GM12873 (cell line): Measurements from ENCODE around the gene RRP12.

Experiments used
- CTCF ChIP-seq: IDR thresholded peaks from 2 replicates; pipeline ENCODE4 v1.5.1; 2012; ENCODE audit warnings: low read depth, mild to moderate bottlenecking, moderate library complexity, low read length, control low read depth; ENCODE audit not compliant: insufficient read depth; ENCODE audit errors: missing control alignments

The RRP12 gene

GRCh38 chr10:97336942-97337831 is 64.0 kb downstream of the RRP12 start:
- TF ChIP-seq CTCF = no peak

GRCh38 chr10:97336446-97336845 is 64.7 kb downstream of the RRP12 start:
- TF ChIP-seq CTCF = no peak

GRCh38 chr10:97336006-97336405 is 65.1 kb downstream of the RRP12 start:
- TF ChIP-seq CTCF = no peak

DNA sequence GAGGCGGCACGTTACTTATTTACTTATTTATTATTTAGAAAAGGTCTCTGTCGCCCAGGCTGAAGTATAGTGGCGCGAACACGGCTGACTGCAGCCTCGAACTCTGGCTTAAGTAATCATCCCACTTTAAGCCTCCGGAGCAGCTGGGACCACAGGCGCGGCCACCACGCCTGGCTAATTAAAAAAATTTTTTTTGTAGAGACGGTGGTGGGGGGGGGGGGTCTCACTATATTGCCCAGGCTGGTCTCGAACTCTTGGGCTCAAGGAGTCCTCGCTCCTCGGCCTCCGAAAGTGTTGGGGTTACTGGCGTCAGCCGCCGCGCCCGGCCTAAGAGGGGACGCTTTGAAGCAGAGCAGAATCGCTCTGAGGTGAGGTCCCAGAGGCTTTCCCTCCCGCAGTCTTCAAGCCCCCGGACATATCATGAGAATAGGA is 65.9 kb downstream of the RRP12 start:
- no peak for TF ChIP-seq CTCF

GRCh38 chr10:97334370-97335175 is 66.6 kb downstream of the RRP12 start, which contains the start of gene FRAT2:
FRAT2 (minus strand) TSS chr10:97334729; CDS start chr10:97334572, 157 bp downstream.
- no peak for TF ChIP-seq CTCF

DNA sequence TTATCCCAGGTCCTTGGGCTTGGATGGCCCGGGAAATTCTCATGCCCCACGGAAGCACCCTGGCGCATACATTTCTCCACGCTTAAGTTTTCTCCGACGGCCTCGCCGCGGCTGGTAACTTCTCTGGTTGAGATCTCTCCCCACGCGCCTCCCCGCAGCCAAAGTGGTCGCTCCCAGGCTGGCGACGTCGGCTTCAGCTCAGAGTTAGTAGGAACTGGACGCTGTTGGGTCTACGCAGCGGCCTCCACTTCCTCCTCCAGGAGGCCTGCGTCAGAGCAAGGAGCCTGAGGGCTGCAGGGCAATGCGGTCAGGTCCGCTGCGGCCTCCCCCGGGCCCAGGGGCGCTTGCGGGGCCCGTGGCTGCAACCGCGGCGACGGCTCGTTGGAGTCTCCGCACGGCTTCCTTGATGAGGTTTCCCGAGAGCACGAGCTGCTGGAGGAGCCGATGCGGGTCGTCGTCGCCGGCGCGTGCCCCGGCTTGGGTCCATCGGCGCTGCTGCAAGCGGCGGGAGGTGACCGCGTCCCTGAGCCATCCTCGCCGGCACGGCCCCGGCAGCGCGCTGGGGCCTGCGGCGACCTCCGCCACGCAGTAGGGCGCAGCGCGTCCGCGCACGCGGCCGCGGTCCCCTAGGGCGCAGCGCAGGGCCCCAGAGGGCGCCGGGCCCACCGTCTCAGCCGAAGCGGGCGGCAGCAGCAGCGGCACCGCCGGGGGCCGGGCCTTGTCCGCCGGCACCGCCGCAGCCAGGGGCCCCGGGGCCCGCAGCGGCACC is 67.4 kb downstream of the RRP12 start:
- TF ChIP-seq CTCF = no peak

DNA sequence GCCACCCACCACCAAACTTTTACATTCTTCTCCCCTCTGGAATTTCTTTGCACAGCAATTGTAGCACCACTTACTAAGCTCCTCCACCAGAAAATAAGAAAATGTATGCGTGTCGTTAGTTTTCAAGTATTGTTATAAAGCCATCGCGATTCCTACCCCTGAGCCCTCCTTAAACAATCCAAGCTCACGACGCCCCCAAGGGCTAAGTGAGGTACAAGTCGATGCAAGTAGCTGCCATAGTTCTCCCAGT is 67.9 kb downstream of the RRP12 start:
- TF ChIP-seq CTCF = peak; percentile 24
